C4-2B (cell line): Measurements from ENCODE around the gene DNASE2B.
A peak's percentile ranks its signal among the peaks of the same experiment; 100 is the strongest.

Experiments used
- H3K27ac ChIP-seq: fragments of 450-650 bp; 2 replicates; pipeline ENCODE4 v1.5.1; 2017
- CTCF ChIP-seq: fragments of 450-650 bp; conservative IDR thresholded peaks from 2 replicates; pipeline ENCODE4 v1.5.1; 2017; ENCODE audit warnings: mild to moderate bottlenecking
- ZFX ChIP-seq: fragments of 450-650 bp; IDR thresholded peaks from 2 replicates; pipeline ENCODE4 v1.6.1; 2017

Gene DNASE2B

DNA sequence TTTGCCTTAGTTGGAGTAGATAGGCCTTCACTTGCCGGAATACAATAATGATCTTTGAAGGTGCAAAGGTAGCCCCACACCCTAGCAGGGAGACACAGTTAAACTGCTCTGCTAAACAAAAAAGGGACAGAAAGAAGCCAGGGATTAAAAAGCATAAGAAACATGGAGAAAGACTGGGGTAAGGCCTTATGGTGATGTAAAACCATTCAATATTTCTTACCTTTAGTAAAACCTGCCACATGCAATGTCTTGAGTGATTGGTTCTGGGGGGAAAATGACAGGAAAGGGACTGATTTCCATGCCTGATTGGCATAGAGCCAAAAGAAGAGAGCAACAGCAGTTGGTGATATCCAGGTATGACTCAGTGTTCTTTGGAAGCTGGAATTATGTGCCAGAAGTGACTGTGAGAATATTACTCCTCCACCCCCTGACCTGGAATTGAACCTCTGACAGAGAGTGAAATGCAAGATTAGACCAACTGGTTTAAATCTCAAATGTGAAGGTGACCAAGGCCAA is 8.1 kb downstream of the DNASE2B start:
- TF ChIP-seq ZFX, result no peak
- no peak for TF ChIP-seq CTCF
- peak overlapping the region; percentile 84; the same call in 1 of the 2 replicates for H3K27ac ChIP-seq

DNA sequence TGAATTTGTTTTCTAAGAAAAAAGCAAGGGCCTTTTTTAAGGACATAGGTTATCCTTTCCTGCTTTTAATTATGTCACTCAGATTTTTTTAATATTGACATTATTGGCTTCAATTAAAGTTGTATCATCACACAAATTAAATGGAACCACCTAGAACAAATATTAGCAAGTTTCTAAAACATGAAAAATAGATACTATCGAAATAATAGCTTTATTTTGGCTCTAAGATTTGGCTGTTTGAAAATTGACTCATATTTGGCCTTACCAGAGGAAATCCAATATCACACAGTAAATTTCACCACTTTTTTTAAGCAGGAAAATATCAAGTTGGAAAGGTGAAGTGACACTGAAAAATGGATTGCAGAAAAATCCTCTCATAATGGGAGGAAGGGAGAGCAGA is 9.2 kb downstream of the DNASE2B start:
- peak overlapping the region; percentile 59; the same call in 1 of the 2 replicates for H3K27ac ChIP-seq
- no peak for TF ChIP-seq ZFX
- no peak for TF ChIP-seq CTCF

DNA sequence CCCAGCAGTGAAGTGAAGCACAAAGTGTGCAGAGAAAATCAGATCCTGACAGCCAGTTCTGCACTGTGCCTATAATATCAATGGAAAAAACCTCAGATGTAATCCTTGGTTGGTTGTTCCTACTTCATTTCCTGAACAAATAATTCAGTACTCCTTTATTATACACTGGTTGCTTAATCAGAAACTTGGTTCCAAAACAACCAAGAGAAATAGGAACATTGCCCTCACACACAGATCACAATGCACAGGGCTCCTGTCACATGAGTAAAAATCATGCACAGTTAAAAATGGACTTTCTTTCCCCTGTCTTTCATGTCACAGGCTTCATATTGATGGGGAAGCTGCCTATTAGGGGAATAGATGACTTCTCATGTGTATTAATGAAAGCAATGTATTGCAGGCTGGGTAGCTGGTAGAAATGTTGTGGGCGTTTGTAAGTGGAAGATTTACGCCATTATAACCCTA is 9.7 kb downstream of the DNASE2B start:
- no peak for TF ChIP-seq ZFX
- no peak for TF ChIP-seq CTCF
- H3K27ac ChIP-seq, result peak overlapping the region; percentile 59; the same call in 1 of the 2 replicates

GRCh38 chr1:84409888-84410287 is 11.6 kb downstream of the DNASE2B start:
- peak overlapping the region; percentile 99; the same call in 1 of the 2 replicates for H3K27ac ChIP-seq
- TF ChIP-seq CTCF, result no peak
- no peak for TF ChIP-seq ZFX

DNA sequence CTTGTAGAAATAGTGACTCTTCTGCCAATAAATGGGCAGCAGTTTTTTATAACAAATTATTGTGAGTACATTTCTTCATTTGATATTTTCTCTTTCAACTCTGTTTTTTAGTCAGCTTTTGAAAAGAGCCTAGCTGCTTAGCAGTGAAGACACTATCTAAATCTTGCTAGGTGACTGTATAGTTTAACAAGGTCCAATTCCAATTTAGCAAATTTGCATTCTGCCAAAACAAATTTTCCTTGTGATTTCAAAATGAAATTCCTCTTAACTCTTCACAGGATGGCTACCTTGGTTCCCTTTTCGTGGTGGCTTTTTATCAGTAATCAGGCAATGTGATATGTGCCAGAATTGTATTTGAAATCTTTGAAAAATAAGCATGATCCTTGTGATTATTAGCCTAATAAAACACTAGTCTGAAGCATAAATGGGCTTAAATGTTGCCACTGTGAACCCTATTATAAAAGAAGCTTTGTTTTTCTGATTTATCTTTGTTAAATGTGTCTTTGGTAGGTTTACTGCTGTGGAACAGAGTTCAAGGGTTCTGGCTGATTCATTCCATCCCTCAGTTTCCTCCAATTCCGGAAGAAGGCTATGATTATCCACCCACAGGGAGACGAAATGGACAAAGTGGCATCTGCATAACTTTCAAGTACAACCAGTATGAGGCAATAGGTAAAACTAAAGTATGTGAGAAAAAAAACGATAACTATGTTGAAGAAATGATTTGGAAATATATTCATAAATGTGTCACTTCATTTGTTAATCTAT is 12.2 kb downstream of the DNASE2B start:
- no peak for TF ChIP-seq ZFX
- no peak for TF ChIP-seq CTCF
- H3K27ac ChIP-seq, result peak overlapping the region; percentile 90; the same call in 1 of the 2 replicates

GRCh38 chr1:84412316-84412942 is 14.1 kb downstream of the DNASE2B start:
- peak overlapping the region; percentile 82 for H3K27ac ChIP-seq

More at GRCh38 chr1:84412316-84412942, 14.1 kb downstream of the DNASE2B start:
- TF ChIP-seq ZFX (no peak), CTCF (no peak)
